Activated CD4-positive, alpha-beta memory T cell treated with anti-CD3 and anti-CD28 coated beads, Interleukin-2, amount 10 ng/mL, durations not matched to agents 7 days and 5 days (primary cell): ENCODE data around the gene IL13RA1. TPM values are rescaled to one million over a fixed set of nuclear protein-coding genes. Genes with fewer than 3 reads are reported as not detected.
"Not testable (repeated sequence)": the region's sequence is repeated elsewhere in the genome, so short reads cannot be mapped to it uniquely, and the experiment has no call there.

Source experiments
- CTCF ChIA-PET: fragments of 350-600 bp; sonication (Branson Sonifier 250); formaldehyde crosslinking; loops from one replicate; lab custom pipeline; 2021; ENCODE audit warnings: antibody characterized with exemption, inconsistent platforms; lab: Charles Lee
- POLR2A ChIA-PET: fragments of 350-600 bp; sonication (Branson Sonifier 250); formaldehyde crosslinking; loops from one replicate; lab custom pipeline; 2021; ENCODE audit warnings: antibody characterized with exemption; lab: Charles Lee
- DNase-seq: peaks from one replicate; pipeline ENCODE4 v3.0.0-alpha.2; 2020
- H3K27ac Mint-ChIP-seq: one replicate; pipeline ENCODE4 v1.8.0; 2021; ENCODE audit warnings: mild to moderate bottlenecking, mixed read lengths
- H3K27me3 Mint-ChIP-seq: one replicate; pipeline ENCODE4 v1.8.0; 2021; ENCODE audit warnings: mixed read lengths
- H3K36me3 Mint-ChIP-seq: one replicate; pipeline ENCODE4 v1.8.0; 2021; ENCODE audit warnings: low read depth, mixed read lengths
- H3K4me1 Mint-ChIP-seq: one replicate; pipeline ENCODE4 v1.8.0; 2021; ENCODE audit warnings: mixed read lengths
- H3K4me3 Mint-ChIP-seq: one replicate; pipeline ENCODE4 v1.8.0; 2021; ENCODE audit warnings: mild to moderate bottlenecking, mixed read lengths
- H3K9me3 Mint-ChIP-seq: one replicate; pipeline ENCODE4 v1.8.0; 2021; ENCODE audit warnings: mixed read lengths
- total RNA-seq, 2 experiments: library from RNA; stranded (reverse); gene quantifications; one replicate each; pipeline ENCODE4 v1.2.3, GENCODE V29; 2021

IL13RA1 gene
- total RNA-seq = not detected

- peaks cover 13% of the 10 kb centered on the region for H3K4me1 Mint-ChIP-seq
- POLR2A ChIA-PET = no interaction called here
- CTCF ChIA-PET = no interaction called here
- peaks cover 30% of the 10 kb centered on the region for H3K27me3 Mint-ChIP-seq
- no peak within 1 kb of the TSS for H3K27ac Mint-ChIP-seq
- no peaks in the 10 kb centered on the region for H3K9me3 Mint-ChIP-seq
- H3K36me3 Mint-ChIP-seq = no peaks in the 10 kb centered on the region
- peak within 1 kb of the TSS; percentile 24 for H3K4me3 Mint-ChIP-seq
- DNase-seq = peak; percentile 16
These were observed at the start of gene IL13RA1 for GRCh38 chrX:118726887-118727685. IL13RA1 (plus strand) TSS chrX:118727606; CDS start chrX:118727639, 33 bp downstream.

- no peak for DNase-seq
- Mint-ChIP-seq H3K36me3 (peaks cover 30% of the 10 kb centered on the region), H3K27me3 (no peaks in the 10 kb centered on the region), H3K4me1 (peaks cover 5% of the 10 kb centered on the region), H3K9me3 (no peaks in the 10 kb centered on the region), H3K27ac (no peak overlapping the region), H3K4me3 (no peak overlapping the region)
- ChIA-PET POLR2A (no interaction called here), CTCF (no interaction called here)
These were observed 48.1 kb upstream of the IL13RA1 start for GRCh38 chrX:118679290-118679689.

- CTCF ChIA-PET = no interaction called here
- Mint-ChIP-seq H3K27ac (no peak overlapping the region), H3K36me3 (peaks cover 28% of the 10 kb centered on the region), H3K4me1 (peaks cover 4% of the 10 kb centered on the region), H3K9me3 (no peaks in the 10 kb centered on the region), H3K27me3 (no peaks in the 10 kb centered on the region), H3K4me3 (no peak overlapping the region)
- POLR2A ChIA-PET = no interaction called here
- no peak for DNase-seq
These were observed 45.0 kb upstream of the IL13RA1 start for GRCh38 chrX:118682258-118683014.

DNA sequence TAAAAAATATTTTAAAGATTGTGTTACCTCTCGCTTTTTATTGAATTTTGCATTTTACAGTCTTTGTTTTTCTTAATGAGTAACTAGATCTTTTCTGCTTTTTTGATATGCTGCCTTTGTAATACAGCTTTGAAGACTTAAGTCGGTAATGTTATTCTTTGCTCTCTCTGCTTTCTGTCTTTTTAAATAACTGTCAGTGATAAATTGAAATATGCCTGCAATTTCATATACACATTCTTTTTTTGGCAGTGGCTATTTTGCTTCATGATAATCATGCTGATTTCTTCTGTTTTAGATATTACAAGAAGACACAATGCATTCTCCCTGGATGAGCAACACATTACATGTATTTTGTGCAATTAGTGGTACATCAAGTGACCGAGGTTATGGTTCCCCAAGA lies 42.0 kb upstream of the IL13RA1 start:
- CTCF ChIA-PET = interaction anchor here (0.6 kb wide), 1 partner anchor 224 kb away, joined by 3 read pairs; no protein-coding TSS in a partner anchor
- Mint-ChIP-seq H3K27me3 (no peaks in the 10 kb centered on the region), H3K36me3 (peaks cover 30% of the 10 kb centered on the region)

DNA sequence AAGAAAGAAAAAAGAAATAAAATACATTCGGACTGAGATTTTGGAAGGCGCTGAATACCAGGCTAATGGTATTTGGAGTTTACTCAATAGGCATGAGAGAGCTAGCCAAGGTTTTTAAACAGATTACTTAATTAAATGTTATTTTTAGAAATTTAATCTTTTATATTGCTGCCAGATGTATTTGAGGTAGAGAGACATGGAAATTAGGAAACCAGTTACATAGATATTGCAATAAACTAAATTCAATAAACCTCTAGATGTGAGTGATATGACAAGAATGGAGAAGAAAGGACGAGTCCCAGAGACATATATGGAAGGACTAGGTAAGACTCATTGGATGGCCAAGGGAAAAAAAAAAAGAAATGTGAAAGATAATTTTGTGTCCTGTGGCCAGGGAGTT lies 38.5 kb upstream of the IL13RA1 start:
- no peaks in the 10 kb centered on the region for H3K4me1 Mint-ChIP-seq
- H3K4me3 Mint-ChIP-seq = no peak overlapping the region
- no peak overlapping the region for H3K27ac Mint-ChIP-seq
- H3K9me3 Mint-ChIP-seq = no peaks in the 10 kb centered on the region
- no peaks in the 10 kb centered on the region for H3K27me3 Mint-ChIP-seq
- ChIA-PET CTCF (interaction anchor here (0.9 kb wide), 1 partner anchor 119 kb away, joined by 3 read pairs; no protein-coding TSS in a partner anchor), POLR2A (no interaction called here)
- no peak for DNase-seq
- H3K36me3 Mint-ChIP-seq = peaks cover 22% of the 10 kb centered on the region

More for the DNA sequence above, 42.0 kb upstream of the IL13RA1 start:
- H3K27ac Mint-ChIP-seq = no peak overlapping the region
- no peak for DNase-seq
- peaks cover 4% of the 10 kb centered on the region for H3K4me1 Mint-ChIP-seq
- POLR2A ChIA-PET = no interaction called here
- no peaks in the 10 kb centered on the region for H3K9me3 Mint-ChIP-seq
- H3K4me3 Mint-ChIP-seq = no peak overlapping the region

DNA sequence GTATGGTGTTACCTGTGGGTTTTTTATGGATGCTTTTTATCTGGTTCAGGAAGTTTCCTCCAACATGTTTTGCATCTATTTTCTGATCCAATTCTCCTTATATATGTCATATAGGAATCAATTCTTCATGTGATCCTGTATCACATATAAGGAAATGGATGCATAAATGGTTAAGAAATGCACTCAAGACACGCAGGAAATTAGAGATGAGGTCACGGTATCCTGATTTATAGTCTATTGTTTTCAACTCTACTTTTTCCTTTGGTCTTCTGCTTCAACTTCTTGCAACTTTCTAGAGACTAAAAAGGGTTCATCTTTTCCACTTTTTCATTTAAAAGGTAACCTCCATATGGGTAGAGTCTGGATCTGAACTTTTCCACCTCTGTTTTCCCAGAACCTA lies 33.6 kb upstream of the IL13RA1 start:
- ChIA-PET POLR2A (no interaction called here), CTCF (no interaction called here)
- Mint-ChIP-seq H3K4me1 (no peaks in the 10 kb centered on the region), H3K27ac (no peak overlapping the region), H3K4me3 (no peak overlapping the region), H3K9me3 (no peaks in the 10 kb centered on the region), H3K27me3 (no peaks in the 10 kb centered on the region), H3K36me3 (peaks cover 14% of the 10 kb centered on the region)
- DNase-seq = no peak

DNA sequence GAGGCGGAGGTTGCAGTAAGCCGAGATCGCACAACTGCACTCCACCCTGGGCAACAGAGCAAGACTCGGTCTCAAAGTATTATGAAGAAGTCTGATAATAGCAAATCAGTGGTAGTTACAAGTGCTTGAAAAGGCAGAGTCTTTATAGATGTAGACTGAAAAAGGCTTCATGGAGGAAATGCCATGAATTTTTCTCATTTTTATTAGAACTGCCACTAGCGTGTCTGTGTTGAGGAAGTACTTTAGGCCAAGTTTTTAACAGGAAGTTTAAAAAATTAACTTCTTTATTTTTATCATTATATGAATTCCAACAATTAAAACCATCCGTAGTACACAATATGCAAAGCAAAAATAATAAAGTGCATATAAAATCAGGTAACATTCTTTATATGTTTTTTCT lies 32.8 kb upstream of the IL13RA1 start:
- Mint-ChIP-seq H3K27ac (no peak overlapping the region), H3K4me1 (no peaks in the 10 kb centered on the region), H3K27me3 (no peaks in the 10 kb centered on the region), H3K4me3 (no peak overlapping the region), H3K36me3 (peaks cover 15% of the 10 kb centered on the region), H3K9me3 (no peaks in the 10 kb centered on the region)
- CTCF ChIA-PET = no interaction called here
- POLR2A ChIA-PET = no interaction called here
- no peak for DNase-seq

DNA sequence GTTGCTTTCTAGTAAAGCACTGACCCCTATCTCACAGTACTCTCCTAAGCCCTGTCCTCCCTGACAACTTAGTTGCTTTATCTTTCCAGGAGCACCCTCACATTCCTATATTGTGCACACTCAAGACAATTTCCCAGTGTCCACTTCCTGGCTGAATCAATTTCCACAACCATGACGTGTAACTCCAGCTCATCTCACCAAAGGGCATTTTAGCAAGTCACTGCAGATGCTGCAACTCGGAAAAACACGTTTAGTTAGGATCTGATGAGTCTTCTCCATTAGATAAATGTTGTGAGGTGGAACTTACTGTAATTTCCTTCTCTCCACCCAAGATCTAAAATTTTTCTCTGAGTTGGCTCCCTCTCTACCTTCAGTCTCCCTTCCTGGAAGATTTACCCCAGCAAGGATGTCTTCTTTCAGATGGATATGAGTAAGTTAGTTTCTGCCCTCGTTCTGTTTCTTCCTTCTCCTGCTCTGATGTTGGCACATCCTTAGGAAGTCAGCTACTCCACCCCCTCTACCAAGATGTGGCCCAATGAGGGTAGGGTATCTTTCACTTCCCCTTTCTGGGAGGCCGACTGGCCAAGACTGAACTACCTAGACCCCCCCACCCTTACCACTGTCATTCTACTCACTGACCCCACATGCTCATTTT lies 28.8 kb upstream of the IL13RA1 start:
- no peak overlapping the region for H3K27ac Mint-ChIP-seq
- CTCF ChIA-PET = no interaction called here

GRCh38 chrX:118702741-118703140 lies 24.7 kb upstream of the IL13RA1 start:
- POLR2A ChIA-PET = no interaction called here
- no peak overlapping the region for H3K4me3 Mint-ChIP-seq

More for the DNA sequence above, 28.8 kb upstream of the IL13RA1 start:
- Mint-ChIP-seq H3K36me3 (peaks cover 12% of the 10 kb centered on the region), H3K4me1 (peaks cover 4% of the 10 kb centered on the region), H3K27me3 (no peaks in the 10 kb centered on the region), H3K4me3 (no peak overlapping the region), H3K9me3 (no peaks in the 10 kb centered on the region)
- DNase-seq = no peak
- POLR2A ChIA-PET = no interaction called here

DNA sequence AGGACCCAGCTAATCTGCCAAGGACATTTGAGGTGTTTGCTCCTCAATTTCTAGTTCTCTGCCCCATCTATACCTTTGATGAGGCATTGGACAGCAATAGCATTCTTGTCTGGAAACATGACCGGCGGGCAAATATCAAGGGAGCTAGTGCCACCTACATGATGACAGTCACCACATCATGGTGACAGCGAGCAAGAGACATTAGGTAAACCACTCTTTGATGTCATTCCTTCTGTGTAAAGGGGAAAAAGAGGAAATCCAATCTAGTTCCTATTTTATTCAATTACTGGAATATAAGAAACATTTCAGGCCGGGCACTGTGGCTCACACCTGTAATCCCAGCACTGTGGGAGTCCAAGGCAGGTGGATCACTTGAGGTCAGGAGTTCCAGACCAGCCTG lies 20.7 kb upstream of the IL13RA1 start:
- POLR2A ChIA-PET = no interaction called here
- CTCF ChIA-PET = no interaction called here
- Mint-ChIP-seq H3K27ac (no peak overlapping the region), H3K9me3 (no peaks in the 10 kb centered on the region), H3K4me3 (no peak overlapping the region), H3K4me1 (peaks cover 4% of the 10 kb centered on the region), H3K36me3 (no peaks in the 10 kb centered on the region), H3K27me3 (no peaks in the 10 kb centered on the region)
- DNase-seq = no peak

More at GRCh38 chrX:118702741-118703140, 24.7 kb upstream of the IL13RA1 start:
- CTCF ChIA-PET = no interaction called here
- Mint-ChIP-seq H3K9me3 (no peaks in the 10 kb centered on the region), H3K36me3 (peaks cover 5% of the 10 kb centered on the region), H3K27ac (no peak overlapping the region), H3K4me1 (peaks cover 4% of the 10 kb centered on the region), H3K27me3 (no peaks in the 10 kb centered on the region)
- DNase-seq = no peak

DNA sequence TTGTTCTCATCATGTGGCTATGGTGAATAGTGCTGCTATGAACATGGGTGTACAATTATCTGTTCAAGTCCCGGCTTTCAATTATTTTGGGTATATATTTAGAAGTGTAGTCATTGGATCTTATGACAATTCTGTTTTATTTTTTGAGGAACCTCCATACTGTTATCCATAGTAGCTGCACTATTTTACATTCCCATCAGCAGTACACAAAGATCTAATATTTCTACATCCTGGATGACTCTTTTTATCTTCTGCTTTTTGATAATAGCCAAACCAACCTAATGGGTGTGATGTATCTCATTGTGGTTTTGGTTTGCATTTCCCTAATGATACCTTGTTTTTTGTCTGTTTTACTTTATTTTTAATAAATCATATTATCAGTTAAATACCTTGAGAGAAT lies 12.9 kb upstream of the IL13RA1 start:
- Mint-ChIP-seq H3K9me3 (no peaks in the 10 kb centered on the region), H3K4me3 (no peak overlapping the region), H3K27me3 (no peaks in the 10 kb centered on the region), H3K4me1 (no peaks in the 10 kb centered on the region), H3K36me3 (no peaks in the 10 kb centered on the region), H3K27ac (no peak overlapping the region)
- POLR2A ChIA-PET = no interaction called here
- CTCF ChIA-PET = no interaction called here
- no peak for DNase-seq

GRCh38 chrX:118715917-118716316 lies 11.5 kb upstream of the IL13RA1 start:
- H3K4me1 Mint-ChIP-seq, POLR2A ChIA-PET, H3K27ac Mint-ChIP-seq, H3K27me3 Mint-ChIP-seq, H3K4me3 Mint-ChIP-seq, H3K36me3 Mint-ChIP-seq, H3K9me3 Mint-ChIP-seq, DNase-seq, CTCF ChIA-PET: not testable (repeated sequence)

GRCh38 chrX:118716833-118717232 lies 10.6 kb upstream of the IL13RA1 start:
- H3K9me3 Mint-ChIP-seq, H3K27ac Mint-ChIP-seq, H3K4me1 Mint-ChIP-seq, DNase-seq, POLR2A ChIA-PET, H3K36me3 Mint-ChIP-seq, H3K27me3 Mint-ChIP-seq, CTCF ChIA-PET, H3K4me3 Mint-ChIP-seq: not testable (repeated sequence)
